HEK293 (cell line): Measurements from ENCODE around the gene UGT1A4.
"Not testable (repeated sequence)": the region's sequence is repeated elsewhere in the genome, so short reads cannot be mapped to it uniquely, and the experiment has no call there.

Experiments
- CTCF ChIA-PET: fragments of 350-600 bp; formaldehyde crosslinking; extraction: SDS; loops from one replicate; lab custom pipeline; 2021; ENCODE audit warnings: antibody characterized with exemption; lab: Yijun Ruan, JAX
- POLR2A ChIA-PET: fragments of 300-600 bp; formaldehyde crosslinking; extraction: SDS; loops from one replicate; lab custom pipeline; 2020; ENCODE audit warnings: antibody characterized with exemption, inconsistent platforms; lab: Yijun Ruan, JAX
- H3K27ac ChIP-seq: fragments of 200-500 bp; sonication (Bioruptor generic); 2 replicates; pipeline ENCODE4 v1.5.1; 2014; ENCODE audit warnings: low read depth, low read length, control low read depth, inconsistent platforms; ENCODE audit errors: extremely low read depth
- H3K36me3 ChIP-seq, 2 experiments: fragments of 200-500 bp in 1 of 2; sonication (Bioruptor generic) in 1 of 2; 1 replicate in 1 of 2; 2 replicates in 1 of 2; pipeline ENCODE4 v1.5.1; 2014 to 2017; ENCODE audit warnings: inconsistent platforms in 2 of 2, low read length in 2 of 2; ENCODE audit not compliant: control insufficient read depth in 2 of 2, insufficient read depth in 1 of 2
- H3K4me1 ChIP-seq: fragments of 200-500 bp; sonication (Bioruptor generic); 2 replicates; pipeline ENCODE4 v1.5.1; 2014; ENCODE audit warnings: mild to moderate bottlenecking, low read length, inconsistent platforms; ENCODE audit not compliant: control insufficient read depth, insufficient read depth
- H3K4me3 ChIP-seq: 2 replicates; pipeline ENCODE4 v1.5.1; 2011; ENCODE audit warnings: low read depth, mild to moderate bottlenecking, control low read depth, low read length, moderate library complexity
- H3K9me3 ChIP-seq: fragments of 200-500 bp; sonication (Bioruptor generic); 2 replicates; pipeline ENCODE4 v1.5.1; 2014; ENCODE audit warnings: low read depth, low read length, inconsistent platforms; ENCODE audit not compliant: control insufficient read depth, insufficient read depth
- BCL11A ChIP-seq: fragments of 450-650 bp; formaldehyde crosslinking; IDR thresholded peaks from 2 replicates; pipeline ENCODE4 v1.5.1; 2016; ENCODE audit warnings: low read depth, missing biosample characterization, missing genetic modification characterization
- PRDM1 ChIP-seq: fragments of 450-650 bp; formaldehyde crosslinking; IDR thresholded peaks from 2 replicates; pipeline ENCODE4; 2016; ENCODE audit warnings: missing biosample characterization, missing genetic modification characterization
- SETDB1 ChIP-seq: IDR thresholded peaks from one replicate; pipeline ENCODE4 v1.6.1; 2017; ENCODE audit warnings: mild to moderate bottlenecking, low read length, moderate library complexity, mixed read lengths; ENCODE audit not compliant: insufficient read length
- TRIM28 ChIP-seq: IDR thresholded peaks from 2 replicates; pipeline ENCODE4 v1.6.1; 2011; ENCODE audit warnings: low read length, control low read depth, borderline replicate concordance
- ZBTB17 ChIP-seq: fragments of 450-650 bp; formaldehyde crosslinking; IDR thresholded peaks from 2 replicates; pipeline ENCODE4 v1.5.1; 2016; ENCODE audit warnings: missing biosample characterization, missing genetic modification characterization
- ZFP3 ChIP-seq: fragments of 450-650 bp; formaldehyde crosslinking; IDR thresholded peaks from 2 replicates; pipeline ENCODE4 v1.5.1; 2016; ENCODE audit warnings: low read depth, missing biosample characterization, missing genetic modification characterization
- ZIC2 ChIP-seq: fragments of 450-650 bp; formaldehyde crosslinking; IDR thresholded peaks from 2 replicates; pipeline ENCODE4 v1.5.1; 2016; ENCODE audit warnings: missing biosample characterization, missing genetic modification characterization
- ZNF114 ChIP-seq: fragments of 450-650 bp; formaldehyde crosslinking; IDR thresholded peaks from 2 replicates; pipeline ENCODE4 v1.5.0; 2017; ENCODE audit warnings: missing biosample characterization, missing genetic modification characterization
- ZNF121 ChIP-seq: fragments of 450-650 bp; formaldehyde crosslinking; IDR thresholded peaks from 2 replicates; pipeline ENCODE4 v1.5.1; 2016; ENCODE audit warnings: missing biosample characterization, missing genetic modification characterization
- ZNF202 ChIP-seq: fragments of 450-650 bp; formaldehyde crosslinking; IDR thresholded peaks from 2 replicates; pipeline ENCODE4 v1.5.1; 2016; ENCODE audit warnings: missing biosample characterization, missing genetic modification characterization, borderline replicate concordance
- ZNF23 ChIP-seq: fragments of 450-650 bp; formaldehyde crosslinking; IDR thresholded peaks from 2 replicates; pipeline ENCODE4 v1.5.1; 2016; ENCODE audit warnings: missing biosample characterization, missing genetic modification characterization, borderline replicate concordance
- ZNF248 ChIP-seq: fragments of 450-650 bp; formaldehyde crosslinking; IDR thresholded peaks from 2 replicates; pipeline ENCODE4 v1.5.1; 2017; ENCODE audit warnings: missing biosample characterization, missing genetic modification characterization
- ZNF366 ChIP-seq: fragments of 450-650 bp; formaldehyde crosslinking; conservative IDR thresholded peaks from 2 replicates; pipeline ENCODE4 v1.5.1; 2016; ENCODE audit warnings: missing biosample characterization, missing genetic modification characterization
- ZNF404 ChIP-seq: fragments of 450-650 bp; formaldehyde crosslinking; IDR thresholded peaks from 2 replicates; pipeline ENCODE4 v1.5.1; 2017; ENCODE audit warnings: missing biosample characterization, missing genetic modification characterization
- ZNF514 ChIP-seq: fragments of 450-650 bp; formaldehyde crosslinking; IDR thresholded peaks from 2 replicates; pipeline ENCODE4 v1.5.1; 2016; ENCODE audit warnings: missing biosample characterization, missing genetic modification characterization
- ZNF558 ChIP-seq: fragments of 450-650 bp; formaldehyde crosslinking; IDR thresholded peaks from 2 replicates; pipeline ENCODE4 v1.5.1; 2016; ENCODE audit warnings: missing biosample characterization, missing genetic modification characterization
- ZNF561 ChIP-seq: fragments of 450-650 bp; IDR thresholded peaks from 2 replicates; pipeline ENCODE4 v1.5.1; 2018; ENCODE audit warnings: missing biosample characterization, missing genetic modification characterization, borderline replicate concordance
- ZNF707 ChIP-seq: fragments of 450-650 bp; formaldehyde crosslinking; IDR thresholded peaks from 2 replicates; pipeline ENCODE4 v1.5.1; 2016; ENCODE audit warnings: missing biosample characterization, missing genetic modification characterization
- ZNF777 ChIP-seq: fragments of 450-650 bp; formaldehyde crosslinking; IDR thresholded peaks from 2 replicates; pipeline ENCODE4 v1.5.1; 2017; ENCODE audit warnings: missing biosample characterization, missing genetic modification characterization, borderline replicate concordance
- TF ChIP-seq, protein P1 (sequence below): fragments of 450-650 bp; IDR thresholded peaks from 2 replicates; pipeline ENCODE4 v1.5.1; 2018; ENCODE audit warnings: missing biosample characterization, missing genetic modification characterization
- TF ChIP-seq, protein P2 (sequence below): fragments of 450-650 bp; formaldehyde crosslinking; IDR thresholded peaks from 2 replicates; pipeline ENCODE4 v1.5.1; 2016; ENCODE audit warnings: missing biosample characterization, missing genetic modification characterization

UGT1A4 gene

DNA sequence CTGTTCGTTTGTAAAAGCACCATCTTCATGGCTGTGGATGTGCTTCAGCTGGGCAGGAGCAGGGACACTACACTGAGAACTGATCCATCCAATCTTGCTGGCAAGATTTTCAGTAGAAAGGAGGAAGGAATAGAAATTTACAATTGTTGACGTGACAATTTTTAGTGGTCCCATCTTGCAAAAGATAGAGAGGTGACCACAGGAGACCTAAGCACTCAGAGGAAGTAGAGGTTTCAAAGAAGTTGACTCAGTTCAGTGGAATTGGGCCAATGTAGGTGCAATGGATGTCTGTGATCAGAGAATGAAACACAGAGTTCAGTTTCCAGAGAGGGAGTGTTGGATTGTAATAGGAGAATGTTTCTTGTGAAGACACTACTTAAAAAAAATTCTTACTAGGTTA lies 4.4 kb upstream of the UGT1A4 start:
- Histone ChIP-seq H3K4me1 (no peaks in the 10 kb centered on the region), H3K36me3 (no peaks in the 10 kb centered on the region), H3K4me3 (no peak overlapping the region), H3K9me3 (no peaks in the 10 kb centered on the region), H3K27ac (no peak overlapping the region)
- ChIA-PET CTCF (no interaction called here), POLR2A (no interaction called here)
- no peak for TF ChIP-seq ZNF514 (tag by site-specific recombination)

DNA sequence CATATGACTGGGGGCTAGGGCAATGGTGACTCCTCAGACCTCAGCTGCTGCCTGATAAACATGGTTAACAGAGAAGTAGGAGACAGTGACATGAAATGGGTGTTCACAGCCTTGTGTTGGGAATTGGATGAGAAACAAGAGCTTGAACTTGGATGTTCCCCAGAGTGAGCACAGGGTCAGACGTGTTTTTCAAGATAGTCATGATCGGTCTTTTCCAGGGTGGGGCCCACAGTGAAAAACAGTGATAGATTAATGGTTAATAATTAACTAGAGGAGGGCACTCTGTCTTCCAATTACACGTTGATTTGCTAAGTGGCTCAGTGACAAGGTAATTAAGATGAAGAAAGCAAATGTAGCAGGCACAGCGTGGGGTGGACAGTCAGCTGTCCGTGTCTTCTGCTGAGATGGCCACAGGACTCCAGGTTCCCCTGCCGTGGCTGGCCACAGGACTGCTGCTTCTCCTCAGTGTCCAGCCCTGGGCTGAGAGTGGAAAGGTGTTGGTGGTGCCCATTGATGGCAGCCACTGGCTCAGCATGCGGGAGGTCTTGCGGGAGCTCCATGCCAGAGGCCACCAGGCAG lies 10.3 kb downstream of the UGT1A4 start, which contains the start of gene UGT1A3:
UGT1A3 (plus strand) TSS at position 320 of the 579 bp plus-strand sequence; CDS start at position 405, 85 bp downstream.
- Histone ChIP-seq H3K4me3 (no peak within 1 kb of the TSS), H3K27ac (no peak within 1 kb of the TSS), H3K9me3 (no peaks in the 10 kb centered on the region), H3K4me1 (no peaks in the 10 kb centered on the region), H3K36me3 (no peaks in the 10 kb centered on the region)
- POLR2A ChIA-PET: no interaction called here
- TF ChIP-seq PRDM1 (tag by site-specific recombination) (no peak), ZNF561 (tag by site-specific recombination) (no peak), ZNF23 (tag by site-specific recombination) (no peak), ZNF121 (tag by site-specific recombination) (no peak), ZNF404 (tag by site-specific recombination) (no peak), BCL11A (tag by site-specific recombination) (no peak), ZNF114 (no peak), ZNF202 (tag by site-specific recombination) (no peak), TRIM28 (no peak), ZNF366 (no peak), SETDB1 (no peak), ZIC2 (no peak), ZNF707 (no peak), ZFP3 (no peak), ZNF248 (no peak), ZNF558 (tag by site-specific recombination) (no peak), ZBTB17 (tag by site-specific recombination) (no peak), ZNF777 (no peak)
- TF ChIP-seq, protein P1, sequence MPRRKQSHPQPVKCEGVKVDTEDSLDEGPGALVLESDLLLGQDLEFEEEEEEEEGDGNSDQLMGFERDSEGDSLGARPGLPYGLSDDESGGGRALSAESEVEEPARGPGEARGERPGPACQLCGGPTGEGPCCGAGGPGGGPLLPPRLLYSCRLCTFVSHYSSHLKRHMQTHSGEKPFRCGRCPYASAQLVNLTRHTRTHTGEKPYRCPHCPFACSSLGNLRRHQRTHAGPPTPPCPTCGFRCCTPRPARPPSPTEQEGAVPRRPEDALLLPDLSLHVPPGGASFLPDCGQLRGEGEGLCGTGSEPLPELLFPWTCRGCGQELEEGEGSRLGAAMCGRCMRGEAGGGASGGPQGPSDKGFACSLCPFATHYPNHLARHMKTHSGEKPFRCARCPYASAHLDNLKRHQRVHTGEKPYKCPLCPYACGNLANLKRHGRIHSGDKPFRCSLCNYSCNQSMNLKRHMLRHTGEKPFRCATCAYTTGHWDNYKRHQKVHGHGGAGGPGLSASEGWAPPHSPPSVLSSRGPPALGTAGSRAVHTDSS: no peak
- TF ChIP-seq, protein P2, sequence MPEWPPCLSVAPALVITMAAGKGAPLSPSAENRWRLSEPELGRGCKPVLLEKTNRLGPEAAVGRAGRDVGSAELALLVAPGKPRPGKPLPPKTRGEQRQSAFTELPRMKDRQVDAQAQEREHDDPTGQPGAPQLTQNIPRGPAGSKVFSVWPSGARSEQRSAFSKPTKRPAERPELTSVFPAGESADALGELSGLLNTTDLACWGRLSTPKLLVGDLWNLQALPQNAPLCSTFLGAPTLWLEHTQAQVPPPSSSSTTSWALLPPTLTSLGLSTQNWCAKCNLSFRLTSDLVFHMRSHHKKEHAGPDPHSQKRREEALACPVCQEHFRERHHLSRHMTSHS: no peak
- CTCF ChIA-PET: no interaction called here

DNA sequence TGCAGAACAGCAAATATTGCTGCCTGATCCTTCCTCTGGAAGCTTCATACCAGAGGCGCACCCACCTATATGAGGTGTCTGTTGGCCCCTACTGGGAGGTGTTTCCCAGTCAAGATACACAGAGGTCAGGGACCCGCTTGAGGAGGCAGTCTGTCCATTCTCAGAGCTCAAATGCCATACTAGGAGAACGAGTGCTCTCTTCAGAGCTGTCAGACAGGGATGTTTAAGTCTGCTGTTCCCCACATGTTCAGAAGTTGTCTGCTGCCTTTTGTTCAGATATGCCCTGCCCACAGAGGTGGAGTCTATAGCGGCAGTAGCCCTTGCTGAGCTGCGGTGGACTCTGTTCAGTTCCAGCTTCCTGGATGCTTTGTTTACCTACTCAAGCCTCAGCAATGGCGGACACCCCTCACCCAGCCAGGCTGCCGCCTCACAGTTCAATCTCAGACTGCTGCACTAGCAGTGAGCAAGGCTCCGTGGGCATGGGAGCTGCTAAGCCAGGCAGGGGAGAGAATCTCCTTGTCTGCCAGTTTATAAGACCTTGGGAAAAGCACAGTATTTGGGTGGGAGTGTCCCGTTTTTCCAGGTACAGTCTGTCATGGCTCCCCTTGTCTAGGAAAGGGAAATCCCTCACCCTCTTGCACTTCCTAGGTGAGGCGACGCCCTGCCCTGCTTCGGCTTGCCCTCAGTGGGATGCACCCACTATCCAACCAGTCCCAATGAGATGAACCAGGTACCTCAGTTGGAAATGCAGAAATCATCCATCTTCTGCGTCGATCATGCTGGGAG lies 18.5 kb downstream of the UGT1A4 start:
- H3K36me3 ChIP-seq, H3K9me3 ChIP-seq, POLR2A ChIA-PET, H3K27ac ChIP-seq, H3K4me1 ChIP-seq, CTCF ChIA-PET, H3K4me3 ChIP-seq: not testable (repeated sequence)
